Vagina (tissue), 2 donors: ENCODE measurements around the gene TJP2.

Source experiments
- CTCF ChIP-seq, 3 experiments: fragments of 450-650 bp in 2 of 3; fragments of 200-600 bp in 1 of 3; sonication (generic) in 1 of 3; IDR thresholded peaks; one replicate each; pipeline ENCODE4 v1.5.1; 2017 to 2019; ENCODE audit warnings: antibody characterized with exemption in 3 of 3, mild to moderate bottlenecking in 2 of 3, moderate library complexity in 2 of 3
- POLR2AphosphoS5 ChIP-seq, 2 donors: sonication (generic); formaldehyde crosslinking; IDR thresholded peaks; one replicate each; pipeline ENCODE4 v1.9.0; 2017; ENCODE audit warnings: antibody characterized with exemption in 2 of 2, mild to moderate bottlenecking in 2 of 2, low read depth in 1 of 2; ENCODE audit not compliant: insufficient read depth in 1 of 2

GRCh38 chr9:69303331-69303730, 129.3 kb downstream of the TJP2 start:
- TF ChIP-seq CTCF (IDR thresholded peaks at IDR 0.05) (no peak), POLR2AphosphoS5 (IDR thresholded peaks at IDR 0.05; ENCODE audit: insufficient read depth in 1 of 2, low read depth in 1 of 2) (no peak)
